Lung (tissue), 12 donors: ENCODE data around the gene CYBA. TPM values are rescaled to one million over a fixed set of nuclear protein-coding genes. Genes with fewer than 3 reads are reported as not detected.

ENCODE experiments used
- ATAC-seq: fragments of 200-7000 bp; cut with Tn5 transposase; one replicate; pipeline ENCODE4 v1.9.1; 2020; ENCODE audit warnings: moderate number of reproducible peaks; ENCODE audit not compliant: insufficient read depth, low FRiP score
- DNase-seq, 3 donors: peaks; one replicate each; pipeline ENCODE4 v3.0.0-alpha.2; 2013 to 2017
- H3K27ac ChIP-seq, 2 donors: one replicate each; pipeline ENCODE4 v1.5.1; 2013; ENCODE audit warnings: mild to moderate bottlenecking in 2 of 2, moderate library complexity in 2 of 2, control low read depth in 1 of 2, inconsistent platforms in 1 of 2, low read depth in 1 of 2, low read length in 1 of 2
- H3K27me3 ChIP-seq, 3 donors: one replicate each; pipeline ENCODE4 v1.5.1; 2013; ENCODE audit warnings: low read length in 2 of 3; ENCODE audit not compliant: control insufficient read depth in 3 of 3, insufficient read depth in 3 of 3
- H3K36me3 ChIP-seq, 4 donors: one replicate each; pipeline ENCODE4 v1.5.1; 2013; ENCODE audit warnings: low read length in 4 of 4, mild to moderate bottlenecking in 1 of 4, moderate library complexity in 1 of 4; ENCODE audit not compliant: control insufficient read depth in 4 of 4, insufficient read depth in 4 of 4
- H3K4me1 ChIP-seq, 5 donors: one replicate each; pipeline ENCODE4 v1.5.1; 2013; ENCODE audit warnings: low read length in 5 of 5, mild to moderate bottlenecking in 2 of 5, moderate library complexity in 1 of 5; ENCODE audit not compliant: control insufficient read depth in 5 of 5, insufficient read depth in 5 of 5
- H3K4me3 ChIP-seq: one replicate; pipeline ENCODE4 v1.5.1; 2013; ENCODE audit warnings: mild to moderate bottlenecking, control low read depth, moderate library complexity
- H3K9ac ChIP-seq, 2 donors: one replicate each; pipeline ENCODE4 v1.5.1; 2013; ENCODE audit warnings: low read length in 2 of 2, control low read depth in 1 of 2; ENCODE audit not compliant: insufficient read depth in 1 of 2
- H3K9me3 ChIP-seq, 4 donors: one replicate each; pipeline ENCODE4 v1.5.1; 2013; ENCODE audit warnings: low read length in 3 of 4, mild to moderate bottlenecking in 1 of 4, moderate library complexity in 1 of 4; ENCODE audit not compliant: control insufficient read depth in 4 of 4, insufficient read depth in 3 of 4
- CTCF ChIP-seq: IDR thresholded peaks from 2 replicates; pipeline ENCODE4 v1.5.1; 2012; ENCODE audit warnings: mild to moderate bottlenecking; ENCODE audit errors: control extremely low read depth, extremely low read depth
- WGBS, 2 donors: extraction: QIAGEN DNeasy Blood & Tissue Kit; methylation state at CpG; one replicate each; pipeline ENCODE4 v1.1.7; 2013; 5-methylcytosine and 5-hydroxymethylcytosine counted together
- polyA plus RNA-seq, 2 donors: library from polyadenylated mRNA; stranded (reverse); fragments of 200-250 nt; gene quantifications; one replicate each; pipeline ENCODE4 v1.2.1, GENCODE V29; 2013
- total RNA-seq, 2 donors: library from RNA; depleted of rRNA in 1 of 2; stranded (reverse); fragments of >200 nt in 1 of 2; gene quantifications; one replicate each; pipeline ENCODE4 v1.2.1, GENCODE V29; 2014 to 2021
- donor health status: control.
- donor health status: control.
- donor health status: Bipolar disorder and iron deficiency.
- donor health status: healthy.
- donor health status: DM: yes; HTN: yes; CAD: no.

CYBA gene
- total and polyA plus RNA-seq, 4 donors: 113 to 879 (median 349) TPM

- TF ChIP-seq CTCF: no peak
- Histone ChIP-seq H3K9ac (no peak overlapping the region), H3K9me3 (no peaks in the 10 kb centered on the region), H3K27ac (peak overlapping the region; percentile 66 to 83), H3K4me1 (peaks cover 0 to 4% (median 0%) of the 10 kb centered on the region in 5 donors), H3K4me3 (no peak overlapping the region), H3K27me3 (no peaks in the 10 kb centered on the region), H3K36me3 (peaks cover 4 to 40% (median 25%) of the 10 kb centered on the region in 4 donors)
- 70 to 72% methylated on average over 25 of the region's 25 CpGs for WGBS, 2 donors
- ATAC-seq (no peak), DNase-seq (no peak)
These were observed 50.9 kb downstream of the CYBA start for GRCh38 chr16:88599825-88600538.

DNA sequence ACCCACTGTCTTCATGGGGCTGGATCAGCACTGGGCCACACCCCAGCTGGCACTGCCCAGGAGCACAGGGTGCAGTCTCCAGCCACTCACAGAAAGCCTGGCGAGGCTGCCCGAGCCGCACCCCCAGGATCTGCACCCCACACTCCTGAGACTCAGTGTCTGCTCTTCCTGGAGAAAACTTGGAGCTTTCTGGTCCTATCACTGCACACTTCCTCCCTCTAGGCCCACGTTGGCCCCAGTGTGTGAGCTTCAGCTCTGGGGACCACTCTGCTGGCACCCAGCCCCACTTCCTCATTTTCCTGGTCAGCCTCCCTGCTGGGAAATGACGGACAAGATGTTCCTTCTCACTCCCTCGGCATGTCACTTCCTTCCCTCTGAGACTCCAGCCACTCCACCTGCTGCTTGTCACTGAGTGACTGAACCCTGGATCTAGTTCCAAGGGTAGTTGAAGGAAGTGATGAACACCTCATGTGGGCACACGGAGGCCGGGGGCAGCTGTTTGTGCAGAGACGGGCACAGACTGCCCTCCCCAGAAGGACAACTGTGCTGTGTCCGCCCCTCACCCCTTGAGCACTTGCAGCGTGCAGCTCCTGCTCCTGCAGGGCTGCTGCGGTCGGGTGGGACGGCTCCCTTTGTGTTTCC is 51.6 kb downstream of the CYBA start:
- peak overlapping the region; percentile 66 to 71 for H3K27ac ChIP-seq
- DNase-seq (peak; percentile 26 to 47 (median 28)), ATAC-seq (peak; percentile 73)
- TF ChIP-seq CTCF: no peak
- no peaks in the 10 kb centered on the region for H3K9me3 ChIP-seq
- peaks cover 4 to 35% (median 25%) of the 10 kb centered on the region in 4 donors for H3K36me3 ChIP-seq
- no peaks in the 10 kb centered on the region for H3K27me3 ChIP-seq
- no peak overlapping the region for H3K4me3 ChIP-seq
- H3K4me1 ChIP-seq: peaks cover 0 to 4% (median 0%) of the 10 kb centered on the region in 5 donors
- WGBS, 2 donors: 42 to 69% methylated on average over 14 of the region's 14 CpGs
- no peak overlapping the region for H3K9ac ChIP-seq

- H3K9me3 ChIP-seq: no peaks in the 10 kb centered on the region
- no peak overlapping the region for H3K4me3 ChIP-seq
- no peak overlapping the region for H3K9ac ChIP-seq
- DNase-seq (no peak), ATAC-seq (no peak)
- no peaks in the 10 kb centered on the region for H3K27me3 ChIP-seq
- H3K36me3 ChIP-seq: peaks cover 4 to 35% (median 26%) of the 10 kb centered on the region in 4 donors
- WGBS, 2 donors: 88 to 90% methylated on average over 21 of the region's 21 CpGs
- H3K27ac ChIP-seq: no peak overlapping the region
- no peak for TF ChIP-seq CTCF
- peaks cover 0 to 6% (median 0%) of the 10 kb centered on the region in 5 donors for H3K4me1 ChIP-seq
These were observed 52.9 kb downstream of the CYBA start for GRCh38 chr16:88597856-88598491.
